ENCODE measurements around the gene ABCC1. TPM values are rescaled to one million over a fixed set of nuclear protein-coding genes. Genes with fewer than 3 reads are reported as not detected.

Gene ABCC1
- total and polyA plus RNA-seq, 2 of the 4 experiments (the other 2 are of a cell fraction): 39.4 to 66.0 TPM

GRCh38 chr16:15988268-15989013 lies 39.0 kb downstream of the ABCC1 start:
- peak overlapping the region; percentile 62 for H2AFZ ChIP-seq (replicated peaks; ENCODE audit: low read length, poor library complexity)
- peak overlapping the region; percentile 84 for H2AK5ac ChIP-seq (ENCODE audit: low read depth, low read length)
- H2BK120ac ChIP-seq (ENCODE audit: low read depth, low read length): peak overlapping the region; percentile 78
- peak; percentile 69; the same call in 1 of the 2 replicates for TF ChIP-seq BHLHE40 (IDR thresholded peaks at IDR 0.05; ENCODE audit: low read depth, low read length)
- TF ChIP-seq SMC3 (IDR thresholded peaks at IDR 0.05; ENCODE audit: low read depth, low read length): no peak
- no peak for TF ChIP-seq FOS (IDR thresholded peaks at IDR 0.05; ENCODE audit: low read depth, low read length)
- TF ChIP-seq POLR2A (IDR thresholded peaks at IDR 0.05; ENCODE audit: low read depth, low read length): no peak
- no peak for TF ChIP-seq ELK1 (IDR thresholded peaks at IDR 0.05; ENCODE audit: borderline replicate concordance, low read depth, low read length)
- TF ChIP-seq, protein P1, sequence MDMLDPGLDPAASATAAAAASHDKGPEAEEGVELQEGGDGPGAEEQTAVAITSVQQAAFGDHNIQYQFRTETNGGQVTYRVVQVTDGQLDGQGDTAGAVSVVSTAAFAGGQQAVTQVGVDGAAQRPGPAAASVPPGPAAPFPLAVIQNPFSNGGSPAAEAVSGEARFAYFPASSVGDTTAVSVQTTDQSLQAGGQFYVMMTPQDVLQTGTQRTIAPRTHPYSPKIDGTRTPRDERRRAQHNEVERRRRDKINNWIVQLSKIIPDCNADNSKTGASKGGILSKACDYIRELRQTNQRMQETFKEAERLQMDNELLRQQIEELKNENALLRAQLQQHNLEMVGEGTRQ (IDR thresholded peaks at IDR 0.05; ENCODE audit: low read depth, low read length): no peak
- no peak for TF ChIP-seq CEBPB (IDR thresholded peaks at IDR 0.05; ENCODE audit: low read depth, low read length)
- TF ChIP-seq MAZ (IDR thresholded peaks at IDR 0.05; ENCODE audit: borderline replicate concordance, low read depth, low read length): no peak
- TF ChIP-seq MAFK (IDR thresholded peaks at IDR 0.05; ENCODE audit: low read depth, low read length): peak; percentile 20; the same call in 1 of the 2 replicates
- TF ChIP-seq RCOR1 (IDR thresholded peaks at IDR 0.05; ENCODE audit: insufficient replicate concordance, low read length): no peak
- peak; percentile 87 for TF ChIP-seq NFE2L2 (IDR thresholded peaks at IDR 0.05; ENCODE audit: low read depth, low read length)
- in situ Hi-C loops (cut with MboI; ENCODE audit: low sequenced_read_pairs): no loop called here
- ChIA-PET CTCF (no interaction called here), POLR2A (ENCODE audit: unreplicated experiment) (interaction anchor here (0.5 kb wide), 1 partner anchor 36 kb away, joined by 4 read pairs; no protein-coding TSS in a partner anchor)
- peak overlapping the region; percentile 8 for H3K18ac ChIP-seq (ENCODE audit: low read depth, low read length)
- peak overlapping the region; percentile 33 for H2BK5ac ChIP-seq (ENCODE audit: low read depth, low read length, poor library complexity, severe bottlenecking)
- H4K20me1 ChIP-seq (ENCODE audit: insufficient read depth, low read length): peaks cover 77% of the 10 kb centered on the region
- H3K4ac ChIP-seq (ENCODE audit: low read depth, low read length): peak overlapping the region; percentile 71
- peak overlapping the region; percentile 40 for H3K4me2 ChIP-seq (ENCODE audit: low read depth, low read length)
- H3K79me1 ChIP-seq (ENCODE audit: low read depth in 1 of 2, low read length in 2 of 2): peaks cover 11 to 95% of the 10 kb centered on the region in 2 experiments; a peak in 3 of 4 replicates
- H3K14ac ChIP-seq (replicated peaks; ENCODE audit: low read depth, low read length): peak overlapping the region; percentile 43
- peak overlapping the region; percentile 65 for H3K27ac ChIP-seq (ENCODE audit: insufficient read depth, low read length)
- H3K9me1 ChIP-seq (ENCODE audit: insufficient read depth, low read length): peaks cover 52% of the 10 kb centered on the region
- H2AK9ac ChIP-seq (replicated peaks; ENCODE audit: low read depth, low read length, poor library complexity): peak overlapping the region; percentile 80
- WGBS, 2 experiments (ENCODE audit: extremely low coverage in 2 of 2, insufficient read length in 1 of 2): no CpG with 5 or more reads among the region's 5 CpGs
- intact Hi-C loops (cut with micrococcal nuclease): no loop called here
- DNase-seq (peak; percentile 64), ATAC-seq (ENCODE audit: low read depth) (peak; percentile 35)
- H3K4me3 ChIP-seq (ENCODE audit: insufficient read depth, low read depth, low read length): no peak overlapping the region
- peaks cover 38% of the 10 kb centered on the region; the same call in 1 of the 2 replicates for H3K36me3 ChIP-seq (ENCODE audit: control insufficient read depth, insufficient read depth, low read length)
- H3K9ac ChIP-seq (ENCODE audit: low read depth, low read length): 0 out of 2 replicates have a peak overlapping the region, but pooled peaks have one; percentile 3
- BruUV-seq (replicated peaks): no TSS peak
- peak overlapping the region; percentile 87 for H4K91ac ChIP-seq (ENCODE audit: insufficient read depth, low read depth, low read length)
- peak overlapping the region; percentile 11; the same call in 2 of the 3 replicates for H2BK15ac ChIP-seq (ENCODE audit: low read depth, low read length)
- H2BK20ac ChIP-seq (ENCODE audit: low read depth, low read length): peak overlapping the region; percentile 81; the same call in 1 of the 2 replicates
- H3K27me3 ChIP-seq (ENCODE audit: control insufficient read depth, insufficient read depth, low read length): no peaks in the 10 kb centered on the region
- H3K4me1 ChIP-seq (ENCODE audit: control insufficient read depth, insufficient read depth, low read length): peaks cover 29% of the 10 kb centered on the region
- H3K9me3 ChIP-seq (ENCODE audit: control insufficient read depth, insufficient read depth, low read length): no peaks in the 10 kb centered on the region
- H3K23ac ChIP-seq (ENCODE audit: low read depth, low read length): peak overlapping the region; percentile 88
- H4K8ac ChIP-seq (ENCODE audit: low read depth in 2 of 2, low read length in 2 of 2): peak overlapping the region; percentile 1 to 85; a peak in 3 of 4 replicates
- H3K56ac ChIP-seq (ENCODE audit: extremely low read depth, insufficient read depth, low read length): peak overlapping the region; percentile 41; the same call in 1 of the 2 replicates
- dilution Hi-C loops (cut with HindIII; ENCODE audit: low sequenced_read_pairs, unreplicated experiment): no loop called here
- peak overlapping the region; percentile 65; the same call in 1 of the 2 replicates for H4K5ac ChIP-seq (ENCODE audit: low read depth, low read length)

All from IMR-90 (cell line).